WTC11 (cell line): ENCODE data around the gene GAPDHS. TPM values are rescaled to one million over a fixed set of nuclear protein-coding genes. Genes with fewer than 3 reads are reported as not detected.

Experiments used
- ATAC-seq: fragments of 200-7000 bp; cut with Tn5 transposase; 2 replicates; pipeline ENCODE4 v1.10.0; 2021; ENCODE audit warnings: mild to moderate bottlenecking, moderate library complexity
- CTCF ChIA-PET: fragments of 300-600 bp; sonication (Branson Sonifier 250); formaldehyde crosslinking; loops from one replicate; lab custom pipeline; 2021; ENCODE audit warnings: antibody characterized with exemption; lab: Charles Lee
- POLR2A ChIA-PET: fragments of 350-600 bp; sonication (Branson Sonifier 250); formaldehyde crosslinking; loops from one replicate; lab custom pipeline; 2021; ENCODE audit warnings: antibody characterized with exemption; lab: Charles Lee
- DNase-seq: peaks from one replicate; pipeline ENCODE4 v3.0.0; 2021; ENCODE audit warnings: low spot score
- H3K27ac Mint-ChIP-seq: 2 replicates; pipeline ENCODE4 v1.8.0; 2021; ENCODE audit warnings: mixed read lengths
- H3K27me3 Mint-ChIP-seq: 2 replicates; pipeline ENCODE4 v1.8.0; 2021; ENCODE audit warnings: low read depth, mild to moderate bottlenecking, moderate library complexity, mixed read lengths
- H3K36me3 Mint-ChIP-seq: 2 replicates; pipeline ENCODE4 v1.8.0; 2021; ENCODE audit warnings: mixed read lengths
- H3K4me1 Mint-ChIP-seq: 2 replicates; pipeline ENCODE4 v1.8.0; 2022; ENCODE audit warnings: mixed read lengths
- H3K4me3 Mint-ChIP-seq: 2 replicates; pipeline ENCODE4 v1.8.0; 2021; ENCODE audit warnings: mild to moderate bottlenecking, moderate library complexity, mixed read lengths
- H3K9me3 Mint-ChIP-seq: 2 replicates; pipeline ENCODE4 v1.8.0; 2021; ENCODE audit warnings: mixed read lengths
- AFF4 ChIP-seq: sonication (generic); formaldehyde crosslinking; IDR thresholded peaks from 2 replicates; pipeline ENCODE4 v1.8.1; 2023; ENCODE audit warnings: mild to moderate bottlenecking, missing genetic modification reagents, borderline replicate concordance
- CTCF ChIP-seq: fragments of 200-600 bp; IDR thresholded peaks from 2 replicates; pipeline ENCODE4 v1.8.0; 2022; ENCODE audit warnings: antibody characterized with exemption
- ZNF263 ChIP-seq: sonication (generic); formaldehyde crosslinking; IDR thresholded peaks from 2 replicates; pipeline ENCODE4 v1.8.1; 2022; ENCODE audit warnings: low read depth, mild to moderate bottlenecking, moderate library complexity, missing genetic modification reagents
- total RNA-seq: library from RNA; stranded (reverse); gene quantifications from 3 replicates; pipeline ENCODE4 v1.2.3, GENCODE V29; 2021

The GAPDHS gene
- total RNA-seq, 1 experiment from 2014 or later, result 0.20 TPM

GRCh38 chr19:35592226-35592625, 59.0 kb downstream of the GAPDHS start:
- Mint-ChIP-seq H3K4me3 (no peak overlapping the region), H3K27me3 (peaks cover 19% of the 10 kb centered on the region), H3K9me3 (peaks cover 7% of the 10 kb centered on the region), H3K36me3 (no peaks in the 10 kb centered on the region), H3K27ac (no peak overlapping the region; the same call in 1 of the 2 replicates), H3K4me1 (no peaks in the 10 kb centered on the region)
- peak; percentile 40 for DNase-seq
- POLR2A ChIA-PET, result interaction anchor here (1.3 to 1.4 kb wide), 2 partner anchors 35 to 82 kb away, joined by 3 to 4 read pairs; no protein-coding TSS in a partner anchor
- CTCF ChIA-PET, result interaction anchor here (0.6 to 2.3 kb wide), 15 partner anchors 9 to 239 kb away, joined by 3 to 26 read pairs (median 5); partner anchors contain the start of genes DMKN and LIN37
- peak; percentile 78 for ATAC-seq
- TF ChIP-seq AFF4 (CRISPR knock-in tag), result no peak
- TF ChIP-seq CTCF, result peak; percentile 43; the same call in 1 of the 2 replicates
- TF ChIP-seq ZNF263 (CRISPR knock-in tag), result no peak

Other genes with a start within 250 kb of the GAPDHS start
- 0.23 to 0.53 TPM (median 0.46 TPM) in 3 replicates for gene MAG, start 241.3 kb upstream of the GAPDHS start, total RNA-seq
- 0.28 to 1.1 TPM (median 0.55 TPM) in 3 replicates for gene CD22, start 204.3 kb upstream of the GAPDHS start, total RNA-seq
- gene FFAR1, start 185.6 kb upstream of the GAPDHS start, total RNA-seq, result 0.07 TPM in 1 of 3 replicates, not detected in the others
- not detected in 3 replicates for gene FFAR3, start 175.0 kb upstream of the GAPDHS start, total RNA-seq
- gene GPR42, start 162.4 kb upstream of the GAPDHS start, total RNA-seq, result not detected in 3 replicates
- not detected in 3 replicates for gene FFAR2, start 85.2 kb upstream of the GAPDHS start, total RNA-seq
- gene KRTDAP, start 43.0 kb upstream of the GAPDHS start, total RNA-seq, result 1.3 to 3.2 TPM (median 1.7 TPM) in 3 replicates
- gene DMKN, start 19.8 kb upstream of the GAPDHS start, total RNA-seq, result 284 to 302 TPM (median 285 TPM) in 3 replicates
- gene SBSN, start 5.1 kb upstream of the GAPDHS start, total RNA-seq, result 0.15 to 0.39 TPM in 2 of 3 replicates, not detected in the other
- gene TMEM147, start 12.2 kb downstream of the GAPDHS start, total RNA-seq, result 132 to 135 TPM (median 132 TPM) in 3 replicates
- 0.59 to 1.2 TPM (median 1.1 TPM) in 3 replicates for gene ATP4A, start 30.2 kb downstream of the GAPDHS start, total RNA-seq
- gene PMIS2, start 52.7 kb downstream of the GAPDHS start, total RNA-seq, result not detected in 3 replicates
- gene HAUS5, start 79.3 kb downstream of the GAPDHS start, total RNA-seq, result 23.5 to 25.4 TPM (median 24.4 TPM) in 3 replicates
- gene RBM42, start 95.6 kb downstream of the GAPDHS start, total RNA-seq, result 84.7 to 94.9 TPM (median 88.6 TPM) in 3 replicates
- gene ETV2, start 108.3 kb downstream of the GAPDHS start, total RNA-seq, result 1.4 to 1.9 TPM (median 1.7 TPM) in 3 replicates
- gene COX6B1, start 114.9 kb downstream of the GAPDHS start, total RNA-seq, result 523 to 536 TPM (median 526 TPM) in 3 replicates
- gene UPK1A, start 133.1 kb downstream of the GAPDHS start, total RNA-seq, result 1.6 to 3.0 TPM (median 2.7 TPM) in 3 replicates
- gene ZBTB32, start 171.1 kb downstream of the GAPDHS start, total RNA-seq, result 0.11 to 0.34 TPM (median 0.18 TPM) in 3 replicates
- gene KMT2B, start 184.5 kb downstream of the GAPDHS start, total RNA-seq, result 53.6 to 66.6 TPM (median 58.1 TPM) in 3 replicates
- gene IGFLR1, start 209.0 kb downstream of the GAPDHS start, total RNA-seq, result 9.9 to 12.7 TPM (median 12.3 TPM) in 3 replicates
- gene U2AF1L4, start 212.0 kb downstream of the GAPDHS start, total RNA-seq, result 19.7 to 20.9 TPM (median 20.8 TPM) in 3 replicates
- gene PSENEN, start 212.2 kb downstream of the GAPDHS start, total RNA-seq, result 80.3 to 85.3 TPM (median 84.0 TPM) in 3 replicates
- gene LIN37, start 215.1 kb downstream of the GAPDHS start, total RNA-seq, result 4.7 to 6.4 TPM (median 5.6 TPM) in 3 replicates
- gene HSPB6, start 223.6 kb downstream of the GAPDHS start, total RNA-seq, result 1.4 to 2.5 TPM (median 1.7 TPM) in 3 replicates
- 32.9 to 36.7 TPM (median 36.2 TPM) in 3 replicates for gene PROSER3, start 224.7 kb downstream of the GAPDHS start, total RNA-seq
- gene ARHGAP33, start 242.1 kb downstream of the GAPDHS start, total RNA-seq, result 36.8 to 43.9 TPM (median 39.8 TPM) in 3 replicates